HepG2 (cell line): ENCODE results near the gene LCTL. TPM values are rescaled to one million over a fixed set of nuclear protein-coding genes. Genes with fewer than 3 reads are reported as not detected.

ENCODE experiments used
- ATAC-seq: fragments of 200-7000 bp; cut with Tn5 transposase; 3 replicates; pipeline ENCODE4 v1.9.1; 2020; ENCODE audit warnings: mild to moderate bottlenecking, moderate library complexity
- BruUV-seq: library from RNA; stranded (reverse); fragments of 400-500 nt; replicated peaks from 2 replicates; lab custom pipeline; 2021; lab: Mats Ljungman, UMichigan
- CTCF ChIA-PET: fragments of 300-600 bp; formaldehyde crosslinking; extraction: SDS; loops from one replicate; lab custom pipeline; 2021; ENCODE audit warnings: low total read pairs, inconsistent platforms, low intra/inter-chr PET ratio; lab: Yijun Ruan, JAX
- POLR2A ChIA-PET: fragments of 350-600 bp; sonication (Branson Sonifier 250); formaldehyde crosslinking; loops from one replicate; lab custom pipeline; 2020; ENCODE audit warnings: antibody characterized with exemption, inconsistent platforms; lab: Yijun Ruan, JAX
- DNase-seq: peaks from one replicate; pipeline ENCODE4 v3.0.0-alpha.2; 2015; ENCODE audit warnings: low spot score
- FAIRE-seq: peaks from 3 replicates; lab custom pipeline; 2011; peaks lifted over from hg19 to GRCh38; lab: Jason Lieb, UNC
- H2AFZ ChIP-seq: one replicate; pipeline ENCODE4 v1.6.1; 2011; ENCODE audit warnings: low read length, inconsistent platforms
- H3K27ac ChIP-seq: fragments of 300-600 bp; 3 replicates; pipeline ENCODE4 v1.8.0; 2011; ENCODE audit warnings: mixed run types, mild to moderate bottlenecking, mixed read lengths, low read length, inconsistent platforms; ENCODE audit not compliant: insufficient read depth; ENCODE audit errors: extremely low read length
- H3K27me3 ChIP-seq, 2 experiments: fragments of 200-600 bp in 1 of 2; 2 replicates in 1 of 2; 3 replicates in 1 of 2; pipeline versions ENCODE4 v1.6.0 to v1.8.0; 2011; ENCODE audit warnings: low read length in 2 of 2, mild to moderate bottlenecking in 2 of 2, moderate library complexity in 2 of 2, inconsistent platforms in 1 of 2; ENCODE audit not compliant: insufficient read depth in 2 of 2, control insufficient read depth in 1 of 2
- H3K36me3 ChIP-seq, 2 experiments: fragments of 200-600 bp in 1 of 2; replicated peaks in 1 of 2; 2 replicates in 1 of 2; 3 replicates in 1 of 2; pipeline versions ENCODE4 v1.5.1 to v1.8.0; 2011; ENCODE audit warnings: low read length in 2 of 2, inconsistent platforms in 1 of 2; ENCODE audit not compliant: insufficient read depth in 2 of 2, control insufficient read depth in 1 of 2
- H3K4me1 ChIP-seq: 2 replicates; pipeline ENCODE4 v1.5.1; 2012; ENCODE audit warnings: low read length, inconsistent platforms; ENCODE audit not compliant: insufficient read depth
- H3K4me2 ChIP-seq: 2 replicates; pipeline ENCODE4 v1.6.0; 2011; ENCODE audit warnings: low read depth, low read length, inconsistent platforms
- H3K4me3 ChIP-seq, 3 experiments: fragments of 200-600 bp in 1 of 3; sonication (generic), shearing (Covaris generic) in 1 of 3; replicated peaks in 1 of 3; 2 replicates each; pipeline ENCODE4 v1.5.1; 2011 to 2016; ENCODE audit warnings: low read length in 3 of 3, inconsistent platforms in 2 of 3, low read depth in 2 of 3, mild to moderate bottlenecking in 2 of 3, control low read depth in 1 of 3, mixed read lengths in 1 of 3; ENCODE audit not compliant: insufficient read depth in 1 of 3
- H3K79me2 ChIP-seq: one replicate; pipeline ENCODE4 v1.6.1; 2011; ENCODE audit warnings: low read length, inconsistent platforms; ENCODE audit not compliant: insufficient read depth
- H3K9ac ChIP-seq: 2 replicates; pipeline ENCODE4 v1.6.0; 2011; ENCODE audit warnings: mild to moderate bottlenecking, low read depth, low read length, inconsistent platforms; ENCODE audit not compliant: insufficient read depth
- H3K9me3 ChIP-seq: 2 replicates; pipeline ENCODE4 v1.5.1; 2012; ENCODE audit warnings: mild to moderate bottlenecking, low read length
- H4K20me1 ChIP-seq: 2 replicates; pipeline ENCODE4 v1.6.0; 2011; ENCODE audit warnings: inconsistent platforms, mild to moderate bottlenecking, low read length, moderate library complexity; ENCODE audit not compliant: insufficient read depth
- MIER2 ChIP-seq: IDR thresholded peaks from 2 replicates; pipeline ENCODE4 v1.6.1; 2016; ENCODE audit warnings: missing biosample characterization, missing genetic modification reagents
- RFX1 ChIP-seq: fragments of 450-650 bp; IDR thresholded peaks from 2 replicates; pipeline ENCODE4 v1.6.1; 2017
- TAF15 ChIP-seq: fragments of 200-400 bp; formaldehyde crosslinking; IDR thresholded peaks from one replicate; pipeline ENCODE4 v1.6.1; 2018; ENCODE audit warnings: mild to moderate bottlenecking, low read depth, low read length; ENCODE audit not compliant: poor library complexity, severe bottlenecking
- ZNF282 ChIP-seq: fragments of 450-650 bp; IDR thresholded peaks from 2 replicates; pipeline ENCODE4 v1.6.1; 2018; ENCODE audit not compliant: partially characterized antibody
- WGBS: methylation state at CpG from one replicate; pipeline ENCODE4 v1.1.6; 2017; ENCODE audit warnings: low lambda C conversion rate; 5-methylcytosine and 5-hydroxymethylcytosine counted together
- in situ Hi-C: cut with HindIII; loops from 2 replicates; pipeline ENCODE4 v1.10.0; 2017; ENCODE audit warnings: low pct_unique_long_range_greater_than_20kb; ENCODE audit not compliant: extremely low pct_ligation_motif_present
- intact Hi-C: fragments of 100-400 bp; cut with micrococcal nuclease; formaldehyde crosslinking; loops from one replicate; pipeline ENCODE4 v1.10.0; 2022; ENCODE audit not compliant: unreplicated experiment
- polyA plus RNA-seq, 8 experiments: library from polyadenylated mRNA; depleted of rRNA in 3 of 8; stranded (reverse) in 7 of 8; unstranded in 1 of 8; fragments of >200 nt; fragmentation: Illumina TruSeq in 4 of 8; extraction: Trizol in 4 of 8; gene quantifications; 2 replicates each; pipeline versions ENCODE4 v1.2.1 to v1.2.3, GENCODE V29; 2011 to 2016; ENCODE audit warnings: low read depth in 4 of 8, missing spikeins in 1 of 8, mixed read lengths in 1 of 8; ENCODE audit not compliant: insufficient read depth in 1 of 8
- total RNA-seq, 5 experiments: library from RNA; depleted of rRNA; stranded (reverse); fragments of >200 nt; fragmentation: Illumina TruSeq; extraction: Trizol; gene quantifications; 2 replicates each; pipeline ENCODE4 v1.2.3, GENCODE V29; 2016; ENCODE audit warnings: low read depth in 1 of 5
- TF ChIP-seq, protein P1 (sequence below): sonication (generic); formaldehyde crosslinking; conservative IDR thresholded peaks from 2 replicates; pipeline ENCODE4 v1.4.0; 2020; ENCODE audit warnings: missing genetic modification reagents
- TF ChIP-seq, protein P2 (sequence below): sonication (generic); formaldehyde crosslinking; IDR thresholded peaks from 2 replicates; pipeline ENCODE4 v1.4.0; 2020; ENCODE audit warnings: missing genetic modification reagents
- TF ChIP-seq, protein P3 (sequence below), 2 experiments: sonication (generic) in 1 of 2; formaldehyde crosslinking in 1 of 2; IDR thresholded peaks; 2 replicates each; pipeline versions ENCODE4 v1.6.1 to v1.9.0; 2014 to 2022; ENCODE audit warnings: antibody characterized with exemption in 1 of 2, borderline replicate concordance in 1 of 2, inconsistent platforms in 1 of 2, low read depth in 1 of 2, missing genetic modification reagents in 1 of 2
- TF ChIP-seq, protein P4 (sequence below): sonication (generic); formaldehyde crosslinking; IDR thresholded peaks from 2 replicates; pipeline ENCODE4 v1.5.1; 2020; ENCODE audit warnings: missing genetic modification reagents, mild to moderate bottlenecking, borderline replicate concordance

Gene LCTL
- total and polyA plus RNA-seq, 2 of the 13 experiments (the other 11 are each of a cell fraction or from before 2014, with no cell fraction given): 0.96 to 1.4 TPM

DNA sequence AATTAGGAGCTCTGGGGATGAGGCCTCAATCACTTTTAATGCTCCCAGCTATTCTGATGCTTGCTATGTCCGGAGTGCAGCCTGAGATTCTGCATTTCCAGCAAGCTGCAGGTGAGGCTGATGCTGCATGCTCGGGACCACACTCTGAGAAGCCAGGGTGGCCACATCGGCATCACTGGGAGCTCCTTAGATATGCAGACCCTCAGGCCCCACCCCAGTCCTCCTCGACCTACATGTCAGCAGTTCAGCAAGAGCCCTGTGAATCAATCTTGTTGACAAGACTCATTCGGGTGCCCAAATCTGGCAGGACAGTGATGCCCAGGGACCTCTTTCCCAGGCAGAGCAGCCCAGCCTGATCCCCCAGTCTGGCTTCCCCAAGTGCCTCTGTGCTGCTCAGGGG is 44.1 kb upstream of the LCTL start:
- Histone ChIP-seq H3K36me3 (no peaks in the 10 kb centered on the region), H3K79me2 (no peaks in the 10 kb centered on the region), H3K9ac (no peak overlapping the region), H3K4me3 (no peak overlapping the region), H3K27me3 (peaks cover 0 to 2% of the 10 kb centered on the region in 2 experiments; a peak in 1 of 5 replicates), H3K4me1 (peaks cover 13% of the 10 kb centered on the region), H3K27ac (no peak overlapping the region), H3K9me3 (no peaks in the 10 kb centered on the region), H2AFZ (no peak overlapping the region), H3K4me2 (no peak overlapping the region), H4K20me1 (no peaks in the 10 kb centered on the region)
- TF ChIP-seq, protein P1, sequence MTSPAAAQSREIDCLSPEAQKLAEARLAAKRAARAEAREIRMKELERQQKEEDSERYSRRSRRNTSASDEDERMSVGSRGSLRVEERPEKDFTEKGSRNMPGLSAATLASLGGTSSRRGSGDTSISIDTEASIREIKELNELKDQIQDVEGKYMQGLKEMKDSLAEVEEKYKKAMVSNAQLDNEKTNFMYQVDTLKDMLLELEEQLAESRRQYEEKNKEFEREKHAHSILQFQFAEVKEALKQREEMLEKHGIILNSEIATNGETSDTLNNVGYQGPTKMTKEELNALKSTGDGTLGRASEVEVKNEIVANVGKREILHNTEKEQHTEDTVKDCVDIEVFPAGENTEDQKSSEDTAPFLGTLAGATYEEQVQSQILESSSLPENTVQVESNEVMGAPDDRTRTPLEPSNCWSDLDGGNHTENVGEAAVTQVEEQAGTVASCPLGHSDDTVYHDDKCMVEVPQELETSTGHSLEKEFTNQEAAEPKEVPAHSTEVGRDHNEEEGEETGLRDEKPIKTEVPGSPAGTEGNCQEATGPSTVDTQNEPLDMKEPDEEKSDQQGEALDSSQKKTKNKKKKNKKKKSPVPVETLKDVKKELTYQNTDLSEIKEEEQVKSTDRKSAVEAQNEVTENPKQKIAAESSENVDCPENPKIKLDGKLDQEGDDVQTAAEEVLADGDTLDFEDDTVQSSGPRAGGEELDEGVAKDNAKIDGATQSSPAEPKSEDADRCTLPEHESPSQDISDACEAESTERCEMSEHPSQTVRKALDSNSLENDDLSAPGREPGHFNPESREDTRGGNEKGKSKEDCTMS: no peak
- TF ChIP-seq RFX1 (no peak), MIER2 (no peak), TAF15 (no peak), ZNF282 (no peak)
- TF ChIP-seq, protein P2, sequence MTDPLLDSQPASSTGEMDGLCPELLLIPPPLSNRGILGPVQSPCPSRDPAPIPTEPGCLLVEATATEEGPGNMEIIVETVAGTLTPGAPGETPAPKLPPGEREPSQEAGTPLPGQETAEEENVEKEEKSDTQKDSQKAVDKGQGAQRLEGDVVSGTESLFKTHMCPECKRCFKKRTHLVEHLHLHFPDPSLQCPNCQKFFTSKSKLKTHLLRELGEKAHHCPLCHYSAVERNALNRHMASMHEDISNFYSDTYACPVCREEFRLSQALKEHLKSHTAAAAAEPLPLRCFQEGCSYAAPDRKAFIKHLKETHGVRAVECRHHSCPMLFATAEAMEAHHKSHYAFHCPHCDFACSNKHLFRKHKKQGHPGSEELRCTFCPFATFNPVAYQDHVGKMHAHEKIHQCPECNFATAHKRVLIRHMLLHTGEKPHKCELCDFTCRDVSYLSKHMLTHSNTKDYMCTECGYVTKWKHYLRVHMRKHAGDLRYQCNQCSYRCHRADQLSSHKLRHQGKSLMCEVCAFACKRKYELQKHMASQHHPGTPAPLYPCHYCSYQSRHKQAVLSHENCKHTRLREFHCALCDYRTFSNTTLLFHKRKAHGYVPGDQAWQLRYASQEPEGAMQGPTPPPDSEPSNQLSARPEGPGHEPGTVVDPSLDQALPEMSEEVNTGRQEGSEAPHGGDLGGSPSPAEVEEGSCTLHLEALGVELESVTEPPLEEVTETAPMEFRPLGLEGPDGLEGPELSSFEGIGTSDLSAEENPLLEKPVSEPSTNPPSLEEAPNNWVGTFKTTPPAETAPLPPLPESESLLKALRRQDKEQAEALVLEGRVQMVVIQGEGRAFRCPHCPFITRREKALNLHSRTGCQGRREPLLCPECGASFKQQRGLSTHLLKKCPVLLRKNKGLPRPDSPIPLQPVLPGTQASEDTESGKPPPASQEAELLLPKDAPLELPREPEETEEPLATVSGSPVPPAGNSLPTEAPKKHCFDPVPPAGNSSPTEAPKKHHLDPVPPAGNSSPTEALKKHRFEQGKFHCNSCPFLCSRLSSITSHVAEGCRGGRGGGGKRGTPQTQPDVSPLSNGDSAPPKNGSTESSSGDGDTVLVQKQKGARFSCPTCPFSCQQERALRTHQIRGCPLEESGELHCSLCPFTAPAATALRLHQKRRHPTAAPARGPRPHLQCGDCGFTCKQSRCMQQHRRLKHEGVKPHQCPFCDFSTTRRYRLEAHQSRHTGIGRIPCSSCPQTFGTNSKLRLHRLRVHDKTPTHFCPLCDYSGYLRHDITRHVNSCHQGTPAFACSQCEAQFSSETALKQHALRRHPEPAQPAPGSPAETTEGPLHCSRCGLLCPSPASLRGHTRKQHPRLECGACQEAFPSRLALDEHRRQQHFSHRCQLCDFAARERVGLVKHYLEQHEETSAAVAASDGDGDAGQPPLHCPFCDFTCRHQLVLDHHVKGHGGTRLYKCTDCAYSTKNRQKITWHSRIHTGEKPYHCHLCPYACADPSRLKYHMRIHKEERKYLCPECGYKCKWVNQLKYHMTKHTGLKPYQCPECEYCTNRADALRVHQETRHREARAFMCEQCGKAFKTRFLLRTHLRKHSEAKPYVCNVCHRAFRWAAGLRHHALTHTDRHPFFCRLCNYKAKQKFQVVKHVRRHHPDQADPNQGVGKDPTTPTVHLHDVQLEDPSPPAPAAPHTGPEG: no peak
- TF ChIP-seq, protein P3, sequence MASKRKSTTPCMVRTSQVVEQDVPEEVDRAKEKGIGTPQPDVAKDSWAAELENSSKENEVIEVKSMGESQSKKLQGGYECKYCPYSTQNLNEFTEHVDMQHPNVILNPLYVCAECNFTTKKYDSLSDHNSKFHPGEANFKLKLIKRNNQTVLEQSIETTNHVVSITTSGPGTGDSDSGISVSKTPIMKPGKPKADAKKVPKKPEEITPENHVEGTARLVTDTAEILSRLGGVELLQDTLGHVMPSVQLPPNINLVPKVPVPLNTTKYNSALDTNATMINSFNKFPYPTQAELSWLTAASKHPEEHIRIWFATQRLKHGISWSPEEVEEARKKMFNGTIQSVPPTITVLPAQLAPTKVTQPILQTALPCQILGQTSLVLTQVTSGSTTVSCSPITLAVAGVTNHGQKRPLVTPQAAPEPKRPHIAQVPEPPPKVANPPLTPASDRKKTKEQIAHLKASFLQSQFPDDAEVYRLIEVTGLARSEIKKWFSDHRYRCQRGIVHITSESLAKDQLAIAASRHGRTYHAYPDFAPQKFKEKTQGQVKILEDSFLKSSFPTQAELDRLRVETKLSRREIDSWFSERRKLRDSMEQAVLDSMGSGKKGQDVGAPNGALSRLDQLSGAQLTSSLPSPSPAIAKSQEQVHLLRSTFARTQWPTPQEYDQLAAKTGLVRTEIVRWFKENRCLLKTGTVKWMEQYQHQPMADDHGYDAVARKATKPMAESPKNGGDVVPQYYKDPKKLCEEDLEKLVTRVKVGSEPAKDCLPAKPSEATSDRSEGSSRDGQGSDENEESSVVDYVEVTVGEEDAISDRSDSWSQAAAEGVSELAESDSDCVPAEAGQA (IDR thresholded peaks at IDR 0.05; ENCODE audit: low read depth): no peak
- TF ChIP-seq, protein P3 (CRISPR knock-in tag; IDR thresholded peaks at IDR 0.05; ENCODE audit: borderline replicate concordance): no peak
- TF ChIP-seq, protein P4, sequence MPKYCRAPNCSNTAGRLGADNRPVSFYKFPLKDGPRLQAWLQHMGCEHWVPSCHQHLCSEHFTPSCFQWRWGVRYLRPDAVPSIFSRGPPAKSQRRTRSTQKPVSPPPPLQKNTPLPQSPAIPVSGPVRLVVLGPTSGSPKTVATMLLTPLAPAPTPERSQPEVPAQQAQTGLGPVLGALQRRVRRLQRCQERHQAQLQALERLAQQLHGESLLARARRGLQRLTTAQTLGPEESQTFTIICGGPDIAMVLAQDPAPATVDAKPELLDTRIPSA (CRISPR knock-in tag): no peak
- POLR2A ChIA-PET: no interaction called here
- in situ Hi-C loops: loop anchor here (5.0 kb wide), 1 partner anchor 167 kb away; no protein-coding TSS in a partner anchor
- no peak for FAIRE-seq
- no CpG with 5 or more reads among the region's 5 CpGs for WGBS
- no peak for ATAC-seq
- CTCF ChIA-PET: no interaction called here
- intact Hi-C loops: loop anchor here (2.0 kb wide), 1 partner anchor 241 kb away; no protein-coding TSS in a partner anchor
- no TSS peak for BruUV-seq
- no peak for DNase-seq
